ENCODE data around the gene AADAC. TPM values are rescaled to one million over a fixed set of nuclear protein-coding genes. Genes with fewer than 3 reads are reported as not detected.
"Not testable (repeated sequence)": the region's sequence is repeated elsewhere in the genome, so short reads cannot be mapped to it uniquely, and the experiment has no call there.

The AADAC gene
- total and polyA plus RNA-seq, 4 donors: 4.4 to 33.3 (median 8.2) TPM

- no peak for ATAC-seq (ENCODE audit: insufficient read depth, low FRiP score)
- Histone ChIP-seq H3K27me3 (ENCODE audit: control insufficient read depth in 3 of 3, insufficient read depth in 3 of 3, low read length in 2 of 3) (no peaks in the 10 kb centered on the region), H3K9me3 (ENCODE audit: control insufficient read depth in 4 of 4, insufficient read depth in 3 of 4, low read length in 3 of 4) (no peaks in the 10 kb centered on the region), H3K27ac (ENCODE audit: low read depth in 1 of 2, low read length in 1 of 2) (no peak overlapping the region), H3K9ac (ENCODE audit: insufficient read depth in 1 of 2, low read length in 2 of 2) (no peak overlapping the region), H3K36me3 (ENCODE audit: control insufficient read depth in 4 of 4, insufficient read depth in 4 of 4, low read length in 4 of 4) (no peaks in the 10 kb centered on the region), H3K4me1 (ENCODE audit: control insufficient read depth in 5 of 5, insufficient read depth in 5 of 5, low read length in 5 of 5) (no peaks in the 10 kb centered on the region), H3K4me3 (no peak overlapping the region)
- no peak for TF ChIP-seq CTCF (IDR thresholded peaks at IDR 0.05; ENCODE audit: control extremely low read depth, extremely low read depth)
- no peak for DNase-seq
Observed at GRCh38 chr3:151787626-151788025, 26.3 kb upstream of the AADAC start.

GRCh38 chr3:151788401-151788800 is 25.5 kb upstream of the AADAC start:
- Histone ChIP-seq H3K36me3 (ENCODE audit: control insufficient read depth in 4 of 4, insufficient read depth in 4 of 4, low read length in 4 of 4) (no peaks in the 10 kb centered on the region), H3K4me1 (ENCODE audit: control insufficient read depth in 5 of 5, insufficient read depth in 5 of 5, low read length in 5 of 5) (no peaks in the 10 kb centered on the region), H3K27ac (ENCODE audit: low read depth in 1 of 2, low read length in 1 of 2) (no peak overlapping the region), H3K9ac (ENCODE audit: insufficient read depth in 1 of 2, low read length in 2 of 2) (no peak overlapping the region), H3K27me3 (ENCODE audit: control insufficient read depth in 3 of 3, insufficient read depth in 3 of 3, low read length in 2 of 3) (no peaks in the 10 kb centered on the region), H3K9me3 (ENCODE audit: control insufficient read depth in 4 of 4, insufficient read depth in 3 of 4, low read length in 3 of 4) (no peaks in the 10 kb centered on the region), H3K4me3 (no peak overlapping the region)
- DNase-seq (no peak), ATAC-seq (ENCODE audit: insufficient read depth, low FRiP score) (no peak)
- no peak for TF ChIP-seq CTCF (IDR thresholded peaks at IDR 0.05; ENCODE audit: control extremely low read depth, extremely low read depth)
- WGBS, 2 donors: 73 to 85% methylated on average over 2 of the region's 2 CpGs

GRCh38 chr3:151789853-151790463 is 24.0 kb upstream of the AADAC start:
- no peak for ATAC-seq (ENCODE audit: insufficient read depth, low FRiP score)
- no peak for TF ChIP-seq CTCF (IDR thresholded peaks at IDR 0.05; ENCODE audit: control extremely low read depth, extremely low read depth)
- H3K36me3 ChIP-seq (ENCODE audit: control insufficient read depth in 4 of 4, insufficient read depth in 4 of 4, low read length in 4 of 4): no peaks in the 10 kb centered on the region
- H3K9me3 ChIP-seq (ENCODE audit: control insufficient read depth in 4 of 4, insufficient read depth in 3 of 4, low read length in 3 of 4): no peaks in the 10 kb centered on the region
- no peak overlapping the region for H3K27ac ChIP-seq (ENCODE audit: low read depth in 1 of 2, low read length in 1 of 2)
- H3K9ac ChIP-seq (ENCODE audit: insufficient read depth in 1 of 2, low read length in 2 of 2): no peak overlapping the region
- H3K4me3 ChIP-seq: no peak overlapping the region
- DNase-seq: peak in 2 of 3 donors; percentile 45 to 61
- no peaks in the 10 kb centered on the region for H3K27me3 ChIP-seq (ENCODE audit: control insufficient read depth in 3 of 3, insufficient read depth in 3 of 3, low read length in 2 of 3)
- H3K4me1 ChIP-seq (ENCODE audit: control insufficient read depth in 5 of 5, insufficient read depth in 5 of 5, low read length in 5 of 5): no peaks in the 10 kb centered on the region
- 65 to 88% methylated on average over 1 of the region's 1 CpG for WGBS, 2 donors

GRCh38 chr3:151790763-151791162 is 23.2 kb upstream of the AADAC start:
- 91 to 96% methylated on average over 2 of the region's 2 CpGs for WGBS, 2 donors
- DNase-seq; H3K4me3 ChIP-seq; H3K9ac ChIP-seq (ENCODE audit: insufficient read depth in 1 of 2, low read length in 2 of 2); H3K4me1 ChIP-seq (ENCODE audit: control insufficient read depth in 5 of 5, insufficient read depth in 5 of 5, low read length in 5 of 5); H3K9me3 ChIP-seq (ENCODE audit: control insufficient read depth in 4 of 4, insufficient read depth in 3 of 4, low read length in 3 of 4); H3K27ac ChIP-seq (ENCODE audit: low read depth in 1 of 2, low read length in 1 of 2); H3K36me3 ChIP-seq (ENCODE audit: control insufficient read depth in 4 of 4, insufficient read depth in 4 of 4, low read length in 4 of 4); ATAC-seq (ENCODE audit: insufficient read depth, low FRiP score); H3K27me3 ChIP-seq (ENCODE audit: control insufficient read depth in 3 of 3, insufficient read depth in 3 of 3, low read length in 2 of 3): not testable (repeated sequence)

Measured in lung (tissue), 12 donors.